B cell (primary cell): ENCODE measurements around the gene DNAJB5. TPM values are rescaled to one million over a fixed set of nuclear protein-coding genes. Genes with fewer than 3 reads are reported as not detected.
"Not testable (repeated sequence)": the region's sequence is repeated elsewhere in the genome, so short reads cannot be mapped to it uniquely, and the experiment has no call there.

Experiments used
- ATAC-seq: fragments of 200-7000 bp; cut with Tn5 transposase; one replicate; pipeline ENCODE4 v1.10.0; 2021; ENCODE audit warnings: low read depth, mild to moderate bottlenecking, moderate number of reproducible peaks, moderate library complexity
- CTCF ChIA-PET: fragments of 350-600 bp; sonication (Branson Sonifier 250); formaldehyde crosslinking; loops from one replicate; lab custom pipeline; 2021; ENCODE audit warnings: antibody characterized with exemption, inconsistent platforms; lab: Charles Lee
- POLR2A ChIA-PET: fragments of 350-600 bp; sonication (Branson Sonifier 250); formaldehyde crosslinking; loops from one replicate; lab custom pipeline; 2021; ENCODE audit warnings: antibody characterized with exemption; lab: Charles Lee
- DNase-seq: peaks from one replicate; pipeline ENCODE4 v3.0.0; 2013
- H2AFZ ChIP-seq: 2 replicates; pipeline ENCODE4 v1.6.1; 2012; ENCODE audit warnings: mild to moderate bottlenecking, low read depth, low read length; ENCODE audit not compliant: insufficient read depth, poor library complexity, severe bottlenecking
- H3K27ac ChIP-seq, 2 donors: 1 replicate in 1 of 2; 2 replicates in 1 of 2; pipeline ENCODE4 v1.5.1; 2012 to 2013; ENCODE audit warnings: low read length in 2 of 2, mild to moderate bottlenecking in 2 of 2, moderate library complexity in 1 of 2
- H3K27me3 ChIP-seq, 4 experiments: fragments of 200-600 bp in 1 of 4; sonication (generic) in 1 of 4; replicated peaks in 1 of 4; 1 replicate in 2 of 4; 2 replicates in 2 of 4; pipeline versions ENCODE4 v1.6.1 to v1.7.0; 2013 to 2016; ENCODE audit warnings: low read length in 3 of 4, mild to moderate bottlenecking in 2 of 4, mixed read lengths in 1 of 4, moderate library complexity in 1 of 4; ENCODE audit not compliant: insufficient read depth in 4 of 4, control insufficient read depth in 3 of 4; ENCODE audit errors: control extremely low read depth in 1 of 4
- H3K36me3 ChIP-seq, 2 experiments: replicated peaks in 1 of 2; 1 replicate in 1 of 2; 2 replicates in 1 of 2; pipeline versions ENCODE4 v1.6.1 to v1.7.1; 2013; ENCODE audit warnings: low read length in 1 of 2; ENCODE audit not compliant: insufficient read depth in 2 of 2, control insufficient read depth in 1 of 2; ENCODE audit errors: control extremely low read depth in 1 of 2, extremely low read depth in 1 of 2
- H3K4me1 ChIP-seq, 2 donors: fragments of 200-600 bp in 1 of 2; sonication (generic) in 1 of 2; 1 replicate in 1 of 2; 2 replicates in 1 of 2; pipeline versions ENCODE4 v1.5.1 to v1.6.1; 2013 to 2017; ENCODE audit warnings: low read length in 2 of 2; ENCODE audit not compliant: control insufficient read depth in 2 of 2, insufficient read depth in 2 of 2
- H3K4me2 ChIP-seq: replicated peaks from 2 replicates; pipeline ENCODE3; 2012; ENCODE audit warnings: mild to moderate bottlenecking, low read depth, low read length; ENCODE audit not compliant: poor library complexity, severe bottlenecking
- H3K4me3 ChIP-seq, 5 experiments: fragments of 200-600 bp in 1 of 5; sonication (generic) in 1 of 5; 1 replicate in 3 of 5; 2 replicates in 2 of 5; pipeline versions ENCODE4 v1.5.1 to v1.7.0; 2011 to 2016; ENCODE audit warnings: low read length in 4 of 5, mild to moderate bottlenecking in 4 of 5, low read depth in 2 of 5, control low read depth in 1 of 5, moderate library complexity in 1 of 5; ENCODE audit not compliant: insufficient read depth in 1 of 5; ENCODE audit errors: control extremely low read depth in 1 of 5, extremely low read depth in 1 of 5
- H3K79me2 ChIP-seq: fragments of 200-600 bp; sonication (generic); one replicate; pipeline ENCODE4 v1.6.0; 2016; ENCODE audit warnings: low read length; ENCODE audit not compliant: control insufficient read depth, insufficient read depth
- H3K9ac ChIP-seq: fragments of 200-600 bp; sonication (generic); 2 replicates; pipeline ENCODE4 v1.6.1; 2017; ENCODE audit warnings: mild to moderate bottlenecking, low read length, moderate library complexity
- H3K9me3 ChIP-seq, 3 donors: one replicate each; pipeline versions ENCODE4 v1.6.1 to v1.7.1; 2013; ENCODE audit warnings: low read length in 2 of 3; ENCODE audit not compliant: control insufficient read depth in 2 of 3, insufficient read depth in 1 of 3; ENCODE audit errors: control extremely low read depth in 1 of 3
- H4K20me1 ChIP-seq: 2 replicates; pipeline ENCODE4 v1.6.0; 2012; ENCODE audit warnings: mild to moderate bottlenecking, low read length; ENCODE audit not compliant: insufficient read depth, control insufficient read depth, poor library complexity, severe bottlenecking
- H3K27ac Mint-ChIP-seq: one replicate; pipeline ENCODE4 v1.8.0; 2021; ENCODE audit warnings: mixed read lengths
- H3K27me3 Mint-ChIP-seq: one replicate; pipeline ENCODE4 v1.8.0; 2021; ENCODE audit warnings: mixed read lengths
- H3K4me1 Mint-ChIP-seq: one replicate; pipeline ENCODE4 v1.8.0; 2021; ENCODE audit warnings: mixed read lengths
- H3K4me3 Mint-ChIP-seq: one replicate; pipeline ENCODE4 v1.8.0; 2021; ENCODE audit warnings: mixed read lengths
- H3K9me3 Mint-ChIP-seq: one replicate; pipeline ENCODE4 v1.8.0; 2022; ENCODE audit warnings: mixed read lengths; ENCODE audit not compliant: insufficient read depth
- CTCF ChIP-seq: fragments of 200-600 bp; IDR thresholded peaks from one replicate; pipeline ENCODE4 v1.8.0; 2022; ENCODE audit warnings: antibody characterized with exemption, mild to moderate bottlenecking
- EZH2 ChIP-seq: IDR thresholded peaks from 2 replicates; pipeline ENCODE4 v1.6.1; 2012; ENCODE audit warnings: borderline replicate concordance, low read depth, mild to moderate bottlenecking, moderate library complexity, low read length; ENCODE audit not compliant: insufficient read depth, poor library complexity, severe bottlenecking
- WGBS: methylation state at CpG from one replicate; pipeline ENCODE4 v1.1.5; 2013; ENCODE audit warnings: missing lambda C conversion rate; ENCODE audit not compliant: insufficient coverage; 5-methylcytosine and 5-hydroxymethylcytosine counted together
- intact Hi-C: fragments of 100-400 bp; cut with micrococcal nuclease; formaldehyde crosslinking; loops from one replicate; pipeline ENCODE4 v1.10.0; 2022
- polyA plus RNA-seq: library from polyadenylated mRNA; depleted of rRNA; stranded (reverse); fragments of >200 nt; gene quantifications from 2 replicates; pipeline ENCODE4 v1.2.3, GENCODE V29; 2012
- total RNA-seq, 2 donors: library from RNA; stranded (reverse); fragments of 120-200 nt in 1 of 2; gene quantifications; 1 replicate in 1 of 2; 2 replicates in 1 of 2; pipeline versions ENCODE4 v1.2.3 to v1.2.4, GENCODE V29; 2013 to 2022

The DNAJB5 gene
- total and polyA plus RNA-seq, 2 donors (not counting 1 experiment from before 2014, with no cell fraction given): 0.94 to 2.4 TPM

GRCh38 chr9:35002623-35003022 lies 13.1 kb downstream of the DNAJB5 start:
- Histone ChIP-seq H3K79me2 (no peaks in the 10 kb centered on the region), H3K4me3 (no peak overlapping the region), H3K36me3 (no peaks in the 10 kb centered on the region), H2AFZ (no peak overlapping the region), H3K9me3 (no peaks in the 10 kb centered on the region), H4K20me1 (no peaks in the 10 kb centered on the region), H3K4me1 (no peaks in the 10 kb centered on the region), H3K9ac (no peak overlapping the region), H3K27ac (no peak overlapping the region), H3K27me3 (no peaks in the 10 kb centered on the region), H3K4me2 (no peak overlapping the region)
- ChIA-PET POLR2A (no interaction called here), CTCF (no interaction called here)
- Mint-ChIP-seq H3K27ac (no peak overlapping the region), H3K4me3 (no peak overlapping the region), H3K4me1 (no peaks in the 10 kb centered on the region), H3K27me3 (no peaks in the 10 kb centered on the region), H3K9me3 (no peaks in the 10 kb centered on the region)
- no peak for DNase-seq
- intact Hi-C loops: no loop called here
- no peak for TF ChIP-seq EZH2
- no peak for TF ChIP-seq CTCF
- ATAC-seq: no peak

GRCh38 chr9:35004299-35004698 lies 14.8 kb downstream of the DNAJB5 start:
- H3K4me3 Mint-ChIP-seq, H3K4me1 ChIP-seq, H3K4me2 ChIP-seq, H3K4me1 Mint-ChIP-seq, H3K9me3 Mint-ChIP-seq, H3K27me3 ChIP-seq, ATAC-seq, H3K9me3 ChIP-seq, H3K4me3 ChIP-seq, POLR2A ChIA-PET, H3K9ac ChIP-seq, H3K36me3 ChIP-seq, H3K27ac ChIP-seq, CTCF ChIA-PET, H3K79me2 ChIP-seq, DNase-seq, H2AFZ ChIP-seq, intact Hi-C loops, H3K27me3 Mint-ChIP-seq, H4K20me1 ChIP-seq, H3K27ac Mint-ChIP-seq: not testable (repeated sequence)
- WGBS: 88% methylated on average over 10 of the region's 14 CpGs
